HepG2 (cell line): ENCODE results near the gene RTEL1. TPM values are rescaled to one million over a fixed set of nuclear protein-coding genes. Genes with fewer than 3 reads are reported as not detected.

Experiments
- AGO1 ChIP-seq: fragments of 200-400 bp; formaldehyde crosslinking; IDR thresholded peaks from 2 replicates; pipeline ENCODE4 v1.6.1; 2017; ENCODE audit warnings: mild to moderate bottlenecking, low read depth, low read length, moderate library complexity; ENCODE audit not compliant: poor library complexity, severe bottlenecking
- DNMT1 ChIP-seq: sonication (generic); formaldehyde crosslinking; IDR thresholded peaks from 2 replicates; pipeline ENCODE4 v1.5.1; 2020; ENCODE audit warnings: mild to moderate bottlenecking, missing genetic modification reagents
- PBX3 ChIP-seq: sonication (generic); formaldehyde crosslinking; IDR thresholded peaks from 2 replicates; pipeline ENCODE4 v1.8.1; 2023; ENCODE audit warnings: missing genetic modification reagents, inconsistent platforms, borderline replicate concordance
- PHF21A ChIP-seq: sonication (generic); formaldehyde crosslinking; IDR thresholded peaks from 2 replicates; pipeline ENCODE4 v1.5.0; 2020; ENCODE audit warnings: mild to moderate bottlenecking, missing genetic modification reagents
- PRMT3 ChIP-seq: sonication (generic); formaldehyde crosslinking; IDR thresholded peaks from 2 replicates; pipeline ENCODE4 v1.8.1; 2022; ENCODE audit warnings: low read depth, mild to moderate bottlenecking, moderate library complexity, missing genetic modification reagents, borderline replicate concordance
- PTBP1 ChIP-seq: fragments of 200-400 bp; formaldehyde crosslinking; IDR thresholded peaks from 2 replicates; pipeline ENCODE4 v1.6.1; 2018; ENCODE audit warnings: low read length, low read depth; ENCODE audit not compliant: poor library complexity, severe bottlenecking
- RBM22 ChIP-seq: fragments of 200-400 bp; formaldehyde crosslinking; optimal IDR thresholded peaks from 2 replicates; pipeline ENCODE3; 2017; ENCODE audit warnings: mild to moderate bottlenecking, low read length, moderate library complexity
- RXRA ChIP-seq: sonication (generic); formaldehyde crosslinking; IDR thresholded peaks from 2 replicates; pipeline ENCODE4 v1.5.1; 2020; ENCODE audit warnings: missing genetic modification reagents
- SCMH1 ChIP-seq: sonication (generic); formaldehyde crosslinking; IDR thresholded peaks from 2 replicates; pipeline ENCODE4 v1.9.0; 2021; ENCODE audit warnings: missing genetic modification reagents, mild to moderate bottlenecking, borderline replicate concordance
- TMF1 ChIP-seq: sonication (generic); formaldehyde crosslinking; IDR thresholded peaks from 2 replicates; pipeline ENCODE4 v1.8.1; 2022; ENCODE audit warnings: low read depth, missing genetic modification reagents
- ZNF225 ChIP-seq: sonication (generic); formaldehyde crosslinking; IDR thresholded peaks from 2 replicates; pipeline ENCODE4 v1.4.0; 2020; ENCODE audit warnings: mild to moderate bottlenecking, missing genetic modification reagents
- ZNF407 ChIP-seq: sonication (generic); formaldehyde crosslinking; IDR thresholded peaks from one replicate; pipeline ENCODE4 v1.5.1; 2020; ENCODE audit warnings: mild to moderate bottlenecking, missing genetic modification reagents; ENCODE audit errors: not compliant biosample characterization
- ZNF687 ChIP-seq: sonication (generic); formaldehyde crosslinking; IDR thresholded peaks from 2 replicates; pipeline ENCODE4 v1.5.1; 2020; ENCODE audit warnings: mild to moderate bottlenecking, missing genetic modification reagents, moderate library complexity
- ZNF709 ChIP-seq: sonication (generic); formaldehyde crosslinking; IDR thresholded peaks from 2 replicates; pipeline ENCODE4 v1.5.0; 2020; ENCODE audit warnings: mild to moderate bottlenecking, missing genetic modification reagents
- ZSCAN25 ChIP-seq: sonication (generic); formaldehyde crosslinking; IDR thresholded peaks from 2 replicates; pipeline ENCODE4 v1.8.0; 2022; ENCODE audit warnings: mild to moderate bottlenecking, missing genetic modification reagents
- polyA plus RNA-seq, 8 experiments: library from polyadenylated mRNA; depleted of rRNA in 3 of 8; stranded (reverse) in 7 of 8; unstranded in 1 of 8; fragments of >200 nt; fragmentation: Illumina TruSeq in 4 of 8; extraction: Trizol in 4 of 8; gene quantifications; 2 replicates each; pipeline versions ENCODE4 v1.2.1 to v1.2.3, GENCODE V29; 2011 to 2016; ENCODE audit warnings: low read depth in 4 of 8, missing spikeins in 1 of 8, mixed read lengths in 1 of 8; ENCODE audit not compliant: insufficient read depth in 1 of 8
- total RNA-seq, 5 experiments: library from RNA; depleted of rRNA; stranded (reverse); fragments of >200 nt; fragmentation: Illumina TruSeq; extraction: Trizol; gene quantifications; 2 replicates each; pipeline ENCODE4 v1.2.3, GENCODE V29; 2016; ENCODE audit warnings: low read depth in 1 of 5

The RTEL1 gene
- total and polyA plus RNA-seq, 2 of the 13 experiments (the other 11 are each of a cell fraction or from before 2014, with no cell fraction given) = 21.8 to 36.4 TPM

- TF ChIP-seq ZNF407 (no peak), ZSCAN25 (CRISPR knock-in tag) (no peak), ZNF225 (0 out of 2 replicates have a peak, but pooled peaks have one; percentile 36), PHF21A (CRISPR knock-in tag) (no peak), ZNF709 (no peak), AGO1 (peak; percentile 92), PTBP1 (no peak), PRMT3 (CRISPR knock-in tag) (no peak), DNMT1 (CRISPR knock-in tag) (no peak), ZNF687 (no peak), RBM22 (peak; percentile 2), PBX3 (no peak), SCMH1 (CRISPR knock-in tag) (no peak), TMF1 (no peak), RXRA (CRISPR knock-in tag) (peak; percentile 20; the same call in 1 of the 2 replicates)
These were observed 35.8 kb downstream of the RTEL1 start (continued) for GRCh38 chr20:63693733-63694583.
